HG02852 (cell line): ENCODE measurements around the gene RFC4.
"Not testable (repeated sequence)": the region's sequence is repeated elsewhere in the genome, so short reads cannot be mapped to it uniquely, and the experiment has no call there.

Experiments
- ATAC-seq: cut with Tn5 transposase; IDR thresholded peaks from one replicate; pipeline ENCODE4 v1.9.1; 2021; ENCODE audit warnings: mild to moderate bottlenecking, moderate library complexity; ENCODE audit not compliant: unreplicated experiment

The RFC4 gene

DNA sequence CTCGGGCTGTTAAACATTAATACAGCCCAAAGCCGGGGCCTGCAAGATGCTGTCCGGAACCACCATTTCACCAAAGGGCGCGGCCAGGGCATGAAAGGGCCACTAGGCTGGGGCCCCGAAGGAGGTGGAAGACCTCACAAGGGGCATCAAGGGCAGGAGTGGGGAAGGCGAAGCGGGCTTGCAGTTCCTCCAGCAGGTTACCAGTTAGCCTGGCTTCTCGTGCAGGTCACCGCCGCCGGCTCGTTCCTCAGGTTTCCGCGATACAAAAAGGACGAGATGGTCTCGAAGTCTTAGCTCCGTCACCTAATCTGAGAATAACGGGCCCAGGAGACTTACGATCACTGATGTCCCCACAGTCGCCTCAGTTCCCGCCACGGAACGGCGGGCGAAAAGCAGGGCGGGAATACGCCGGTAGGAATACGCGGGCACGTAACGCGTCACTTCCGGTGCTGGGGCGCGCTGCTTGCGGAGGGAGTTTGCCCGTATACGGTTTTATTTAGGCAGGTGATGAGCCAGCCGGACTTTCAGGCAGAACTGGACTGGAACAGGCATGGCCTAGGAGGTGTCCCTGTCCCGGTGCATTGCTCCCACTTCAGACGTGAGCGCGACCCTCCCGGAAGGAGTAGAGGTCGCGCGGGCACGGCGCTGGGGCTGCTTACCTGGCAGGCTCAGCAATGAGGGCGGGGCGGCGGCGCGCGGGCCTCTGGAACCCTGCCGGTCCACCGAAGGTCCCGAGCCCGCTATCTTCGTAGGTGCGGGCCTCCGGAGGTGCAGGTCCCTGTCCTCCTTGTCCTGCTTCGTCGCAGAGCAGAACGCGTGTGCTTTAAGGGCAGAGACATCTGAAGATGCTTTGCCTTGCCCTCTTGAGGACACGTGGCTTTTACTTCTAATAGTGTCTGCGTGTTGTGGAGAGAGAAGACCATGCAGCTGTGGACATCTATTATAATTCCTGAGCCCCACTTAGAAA, at the start of gene RFC4:
Gene RFC4, minus strand, starts transcription at position 394 of the 967 bp plus-strand sequence. CDS start 1,769 bp downstream, outside the sequence.
- ATAC-seq: peak; percentile 96

- no peak for ATAC-seq
These were observed 48.7 kb upstream of the RFC4 start for GRCh38 chr3:186854954-186855353.

GRCh38 chr3:186854146-186854545, 47.9 kb upstream of the RFC4 start:
- ATAC-seq: no peak

- ATAC-seq: no peak
These were observed 46.7 kb upstream of the RFC4 start for GRCh38 chr3:186852994-186853393.

GRCh38 chr3:186851835-186852234, 45.6 kb upstream of the RFC4 start:
- ATAC-seq: not testable (repeated sequence)

DNA sequence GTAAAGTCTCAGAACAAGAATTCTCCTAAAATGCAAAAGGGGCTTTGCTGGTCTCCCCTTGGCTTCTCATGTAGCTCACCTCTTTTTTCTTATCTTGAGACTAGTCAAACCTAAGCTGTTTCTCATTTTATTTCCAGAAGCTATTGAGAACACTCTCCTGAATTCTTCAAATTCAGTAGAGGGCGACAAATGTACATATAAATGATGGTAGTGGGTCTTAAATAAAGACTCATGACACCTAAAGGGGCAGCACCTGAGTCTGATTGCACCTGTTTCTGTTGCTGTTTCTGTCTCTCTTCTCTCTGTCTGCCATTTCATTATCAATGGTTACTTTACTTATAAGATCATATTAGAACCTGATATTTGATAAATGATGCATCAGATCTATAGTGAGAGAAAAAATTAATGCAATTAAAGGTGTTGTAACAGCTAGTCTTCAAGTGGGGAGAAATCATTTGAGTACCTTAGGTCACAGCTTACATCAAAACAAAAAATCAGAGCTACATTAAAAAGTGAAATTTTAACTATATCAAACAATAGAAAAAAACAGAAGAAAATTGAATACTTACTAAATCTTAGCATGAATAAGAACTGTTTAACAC, 43.2 kb upstream of the RFC4 start:
- ATAC-seq: no peak

DNA sequence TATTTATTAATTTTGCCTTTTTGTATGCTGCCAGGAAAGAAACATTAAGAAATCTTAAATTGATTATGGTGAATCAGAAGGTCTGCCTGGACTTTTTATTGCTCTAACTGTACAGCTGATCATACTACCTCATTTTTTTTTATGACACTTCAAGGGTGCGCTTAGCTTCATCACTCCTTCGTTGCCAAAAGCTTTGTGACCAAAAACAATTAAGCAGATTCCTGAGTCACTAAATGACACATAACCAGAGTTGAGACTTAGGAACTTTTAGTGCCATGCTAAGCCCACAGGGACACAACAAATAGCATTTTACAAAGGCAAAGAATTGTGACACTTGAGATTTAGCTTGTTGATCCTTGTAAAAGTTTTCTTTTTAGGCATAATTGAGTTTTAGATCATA, 41.2 kb upstream of the RFC4 start:
- ATAC-seq: no peak

- ATAC-seq: no peak
These were observed 39.5 kb upstream of the RFC4 start for GRCh38 chr3:186845756-186846155.

- ATAC-seq: no peak
These were observed 38.6 kb upstream of the RFC4 start for GRCh38 chr3:186844908-186845307.

DNA sequence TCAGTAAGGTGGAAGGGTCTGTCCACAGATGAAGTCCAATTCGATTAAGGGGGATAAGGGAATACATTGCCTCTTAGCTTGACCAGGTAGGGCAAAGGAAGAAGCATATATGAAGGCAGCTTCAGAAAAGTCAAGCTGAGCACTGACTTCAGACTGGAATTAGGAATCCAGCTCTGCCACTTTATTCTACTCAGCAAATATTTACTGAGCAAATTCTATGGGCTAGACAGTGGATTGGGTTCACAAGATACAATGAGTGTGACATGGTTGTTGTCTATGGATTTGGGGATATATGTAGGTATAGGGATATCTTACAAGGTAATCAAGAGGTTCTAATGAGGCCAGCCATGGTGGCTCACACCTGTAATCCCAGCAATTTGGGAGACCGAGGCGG, 36.8 kb upstream of the RFC4 start:
- no peak for ATAC-seq

GRCh38 chr3:186842426-186843038, 36.2 kb upstream of the RFC4 start, which contains the start of gene ADIPOQ:
ADIPOQ (plus strand) TSS chr3:186842710; CDS start chr3:186853059, 10,349 bp downstream.
- ATAC-seq: no peak

DNA sequence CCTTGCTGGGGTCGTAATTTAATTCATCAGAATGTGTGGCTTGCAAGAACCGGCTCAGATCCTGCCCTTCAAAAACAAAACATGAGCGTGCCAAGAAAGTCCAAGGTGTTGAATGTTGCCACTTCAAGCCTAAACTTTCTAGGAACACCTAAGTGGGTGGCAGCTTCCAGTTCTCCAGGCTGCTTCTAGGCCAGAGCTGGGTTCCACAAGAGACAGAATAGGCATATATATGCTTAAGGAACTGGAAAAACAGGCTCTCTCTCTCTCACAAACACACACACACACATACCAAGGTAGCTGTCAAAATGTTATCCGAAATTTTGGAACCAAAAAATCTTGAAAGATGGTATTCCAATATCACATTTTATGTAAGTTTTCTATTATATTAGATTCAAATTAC, 35.3 kb upstream of the RFC4 start:
- no peak for ATAC-seq

DNA sequence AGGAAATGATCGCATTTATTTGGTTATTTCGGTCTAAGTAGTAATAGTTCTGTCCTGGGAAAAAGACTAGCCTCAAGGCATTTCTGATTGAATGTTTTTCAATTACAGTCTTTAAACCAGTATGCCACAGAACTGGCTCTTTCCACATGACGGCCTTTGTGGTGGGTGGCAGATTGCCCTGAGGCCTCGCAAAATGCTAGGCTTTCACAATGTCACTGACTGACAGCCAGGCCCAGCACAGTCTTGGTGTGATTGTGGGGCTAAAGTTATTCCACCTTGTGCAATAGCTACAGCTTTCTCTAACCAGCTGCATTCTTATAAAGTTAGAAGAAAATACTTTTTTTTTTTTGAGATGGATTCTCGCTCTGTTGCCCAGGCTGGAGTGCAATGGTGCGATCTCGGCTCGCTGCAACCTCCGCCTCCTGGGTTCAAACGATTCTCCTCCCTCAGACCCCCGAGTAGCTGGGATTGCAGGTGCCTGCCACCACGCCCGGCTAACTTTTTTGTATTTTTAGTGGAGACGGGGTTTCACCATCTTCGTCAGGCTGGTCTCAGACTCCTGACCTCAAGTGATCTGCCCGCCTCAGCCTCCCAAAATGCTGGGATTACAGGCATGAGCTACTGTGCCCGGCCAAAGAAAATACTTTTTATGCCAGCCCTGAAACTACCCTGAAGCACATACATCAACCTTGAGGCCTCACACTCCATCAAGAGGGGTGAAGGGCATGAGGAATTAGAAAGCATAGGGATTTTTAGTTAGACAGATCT, 33.8 kb upstream of the RFC4 start:
- ATAC-seq: no peak

DNA sequence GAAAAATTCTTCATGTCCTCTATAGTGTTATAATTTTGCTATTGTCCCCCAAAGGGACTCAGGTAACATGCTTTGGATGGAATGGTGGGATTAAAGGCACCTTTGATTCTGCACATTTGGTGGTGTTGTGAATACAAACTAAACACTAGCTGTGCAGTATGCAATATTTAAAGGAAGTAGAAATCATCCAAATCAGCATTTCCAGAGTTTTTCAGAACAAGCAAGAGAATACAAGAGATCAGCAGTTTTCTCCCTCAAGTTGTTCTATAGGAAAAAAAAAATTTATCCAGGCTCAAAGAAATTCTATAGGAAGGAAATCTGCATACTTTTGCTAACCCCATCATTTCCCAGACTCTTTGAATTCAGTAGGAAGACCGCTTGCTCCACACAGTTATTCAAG, 26.0 kb upstream of the RFC4 start:
- no peak for ATAC-seq

DNA sequence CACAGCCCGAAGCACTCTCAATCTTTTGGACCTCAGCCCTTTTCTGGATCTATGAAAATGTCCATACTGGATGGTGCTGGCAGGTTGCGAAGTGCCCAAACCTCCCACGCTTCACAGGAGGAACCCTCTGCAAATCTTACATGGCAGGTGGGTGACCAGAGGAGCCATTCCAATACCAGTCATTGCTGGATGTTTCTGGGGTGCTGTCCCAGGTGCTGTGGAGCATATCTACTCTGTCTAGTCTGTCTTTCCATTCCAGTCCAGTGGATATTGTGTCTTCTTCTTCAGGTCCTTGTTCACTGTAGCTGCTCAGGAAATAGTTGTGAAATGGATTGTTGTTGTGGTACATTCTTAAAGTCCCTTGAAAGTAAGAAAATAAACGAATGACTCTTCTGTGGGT, 25.5 kb upstream of the RFC4 start:
- no peak for ATAC-seq

DNA sequence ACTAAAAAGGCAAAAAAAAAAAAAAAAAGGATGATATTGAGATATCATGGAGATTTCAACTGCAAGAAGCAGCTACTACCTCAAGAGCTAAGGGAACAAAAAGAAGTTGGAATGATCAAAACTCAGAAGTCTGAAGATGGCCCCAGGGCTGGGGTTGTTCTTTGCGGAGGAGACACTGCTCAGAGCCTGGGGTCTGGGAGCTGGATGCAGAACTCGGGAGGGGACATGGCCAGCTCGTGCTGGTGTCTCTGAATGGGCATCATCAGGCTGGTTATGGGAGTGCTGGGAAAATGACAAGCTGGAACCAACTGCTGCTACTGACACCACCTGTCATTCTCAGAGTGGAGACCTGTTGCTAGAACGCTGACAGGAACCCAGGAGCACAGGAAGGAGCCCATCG, 22.1 kb upstream of the RFC4 start:
- no peak for ATAC-seq

GRCh38 chr3:186826976-186827857, 20.9 kb upstream of the RFC4 start:
- ATAC-seq: peak; percentile 88

DNA sequence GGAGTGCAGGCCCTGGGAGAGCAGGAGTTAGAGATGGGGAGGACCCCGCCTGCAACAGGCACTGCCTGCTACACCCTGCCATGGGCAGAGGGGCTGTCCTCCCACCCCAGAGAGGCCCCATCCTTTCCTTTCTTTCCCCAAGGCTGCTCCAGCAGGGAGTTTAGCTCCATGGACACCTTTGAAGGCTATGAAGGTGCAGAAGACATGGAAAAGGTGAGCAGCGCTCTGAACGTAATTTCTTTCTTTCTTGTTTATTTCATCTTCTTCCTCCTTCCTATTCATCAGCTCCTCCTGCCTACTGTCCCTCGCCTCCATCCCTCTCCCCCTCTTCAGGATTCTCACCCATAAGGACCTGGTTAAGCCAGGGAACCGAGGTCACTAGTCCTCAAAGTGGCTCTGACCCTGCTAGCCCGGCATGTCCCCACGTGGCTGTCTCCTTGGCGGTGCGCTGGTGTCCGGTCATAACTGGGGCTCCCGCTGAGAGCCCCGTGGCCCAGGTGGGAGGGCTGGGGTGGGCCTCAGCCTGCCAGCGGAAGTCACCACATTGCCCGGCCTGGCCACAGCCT, 20.2 kb upstream of the RFC4 start:
- ATAC-seq: no peak

DNA sequence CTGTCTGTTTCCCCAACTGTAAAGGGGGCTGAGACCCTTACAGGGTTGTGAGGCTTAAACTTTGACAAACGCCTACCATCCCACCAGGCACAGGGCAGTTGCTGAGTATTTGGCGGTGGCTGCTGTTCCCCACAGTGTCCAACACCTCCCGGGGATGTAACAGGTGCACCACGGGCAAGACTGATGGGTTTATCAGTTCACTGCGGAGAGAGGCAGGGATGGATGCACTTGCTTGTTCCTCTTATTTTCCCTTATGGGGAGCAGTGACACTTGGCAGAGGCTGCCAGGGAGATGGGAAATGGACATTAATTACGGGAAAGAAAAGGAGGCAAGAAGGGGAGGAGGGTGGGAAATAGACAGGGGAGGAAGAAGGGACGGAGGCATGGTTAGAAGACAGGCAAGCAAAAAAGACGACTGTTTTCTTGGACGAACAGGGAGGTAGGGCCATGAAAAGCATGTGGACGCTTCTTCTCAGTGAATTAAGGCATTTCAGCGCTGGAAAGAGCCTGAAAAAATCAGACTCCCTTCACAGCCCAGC, 19.7 kb upstream of the RFC4 start:
- ATAC-seq: no peak
